ENCODE results near the gene ORAI2.

ORAI2 gene

DNA sequence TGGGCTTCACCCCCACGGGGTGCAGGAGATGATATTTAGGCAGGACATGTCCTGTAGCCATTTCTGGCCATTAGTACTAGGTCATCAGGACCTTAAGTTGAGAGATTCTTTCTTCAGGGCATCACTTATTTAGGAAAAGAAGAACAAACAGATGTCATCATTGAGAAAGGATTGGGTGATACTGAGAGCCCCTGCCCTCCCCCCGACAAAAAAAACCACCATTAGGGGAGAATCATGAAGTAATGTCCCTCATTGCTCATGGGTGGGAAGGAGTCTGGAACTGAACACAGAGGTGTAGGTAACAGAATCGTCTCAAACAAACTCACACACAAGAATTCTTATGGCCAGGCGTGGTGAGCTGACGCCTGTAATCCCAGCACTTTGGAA is 6.4 kb upstream of the ORAI2 start:
- no peak for DNase-seq
- no peaks in the 10 kb centered on the region for H3K9me3 Mint-ChIP-seq
- no peaks in the 10 kb centered on the region for H3K27me3 Mint-ChIP-seq
- H3K4me1 Mint-ChIP-seq, result peaks cover 82% of the 10 kb centered on the region
- peak overlapping the region; percentile 84 to 93 for H3K4me3 Mint-ChIP-seq
- ATAC-seq, result no peak
- peak overlapping the region; percentile 98 to 99 for H3K27ac Mint-ChIP-seq

DNA sequence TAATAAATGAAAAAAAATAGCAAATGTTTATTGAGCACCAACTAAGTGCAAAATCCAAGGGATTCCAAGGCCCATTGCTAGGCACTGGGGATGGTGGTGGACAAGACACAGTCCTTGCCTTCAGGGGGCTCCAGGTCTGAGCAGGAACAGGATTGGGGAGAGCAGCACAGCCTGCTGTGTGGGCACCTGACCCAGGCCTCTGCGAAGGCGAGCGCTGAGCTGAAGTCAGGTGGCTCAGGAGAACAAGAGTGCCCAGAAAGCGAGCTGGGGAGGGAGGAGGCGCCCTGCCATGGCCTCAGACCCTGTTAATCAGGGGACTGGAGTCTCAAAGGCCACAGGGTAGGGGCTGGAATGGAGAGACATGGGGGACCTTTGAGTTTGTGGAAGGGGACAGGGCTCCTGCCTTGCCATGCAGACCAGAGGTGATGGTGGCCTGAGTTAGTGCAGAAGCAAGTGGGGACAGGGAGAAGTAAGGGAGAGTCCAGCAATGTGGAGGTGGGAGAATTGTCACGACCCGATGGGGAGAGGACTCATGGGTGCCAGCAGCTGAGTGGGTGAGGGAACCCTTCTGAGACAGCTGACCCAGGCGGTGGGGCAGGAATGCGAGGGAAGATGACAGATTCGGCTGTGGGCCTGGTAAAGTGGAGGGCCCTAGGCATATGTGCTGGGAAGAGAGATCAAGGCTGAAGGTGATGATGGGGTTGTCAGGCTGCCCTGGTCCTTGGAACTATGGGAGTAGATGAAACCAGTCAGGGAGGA is 4.1 kb upstream of the ORAI2 start:
- Mint-ChIP-seq H3K4me1 (peaks cover 87% of the 10 kb centered on the region), H3K27me3 (no peaks in the 10 kb centered on the region), H3K9me3 (no peaks in the 10 kb centered on the region), H3K4me3 (peak overlapping the region in 1 of 2 donors; percentile 2), H3K27ac (peak overlapping the region; percentile 74 to 88)
- ATAC-seq, result no peak
- DNase-seq, result no peak

DNA sequence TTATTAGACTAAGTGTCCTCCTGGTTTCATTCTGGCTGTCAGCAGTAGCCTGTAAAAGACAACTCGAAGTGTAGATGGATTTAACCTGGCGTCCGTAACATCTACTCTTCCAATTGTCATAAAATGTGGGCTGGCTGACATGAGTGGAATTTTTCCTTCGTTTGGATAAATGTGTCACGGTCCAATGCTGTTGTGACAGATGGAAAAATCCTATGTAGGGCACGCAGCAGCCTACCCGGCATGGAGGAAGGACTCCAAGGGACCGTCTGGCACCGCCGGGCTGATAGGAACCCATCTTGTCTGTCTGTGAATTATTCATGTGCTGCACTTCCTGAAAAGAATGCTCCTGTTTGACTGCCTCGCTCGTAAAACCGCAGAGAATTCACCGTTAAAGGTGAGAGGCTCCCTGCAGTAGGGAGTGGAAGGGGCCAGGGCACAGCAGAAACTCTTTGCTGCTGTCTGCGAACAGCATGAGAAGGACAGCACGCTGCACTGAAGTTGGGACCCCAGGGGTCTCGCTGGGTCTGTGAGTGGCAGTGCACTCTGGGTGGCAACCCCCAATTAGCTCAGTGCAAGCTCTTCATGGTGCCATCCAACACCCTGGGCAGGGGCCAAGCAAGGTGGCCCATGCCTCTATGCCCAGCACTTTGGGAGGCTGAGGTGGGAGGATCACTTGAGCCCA is 1.6 kb upstream of the ORAI2 start:
- ATAC-seq (peak; percentile 46), DNase-seq (peak; percentile 34 to 59)
- Mint-ChIP-seq H3K9me3 (no peaks in the 10 kb centered on the region), H3K4me3 (peak overlapping the region; percentile 67 to 82), H3K27ac (peak overlapping the region; percentile 80 to 93), H3K4me1 (peaks cover 87% of the 10 kb centered on the region), H3K27me3 (no peaks in the 10 kb centered on the region)

DNA sequence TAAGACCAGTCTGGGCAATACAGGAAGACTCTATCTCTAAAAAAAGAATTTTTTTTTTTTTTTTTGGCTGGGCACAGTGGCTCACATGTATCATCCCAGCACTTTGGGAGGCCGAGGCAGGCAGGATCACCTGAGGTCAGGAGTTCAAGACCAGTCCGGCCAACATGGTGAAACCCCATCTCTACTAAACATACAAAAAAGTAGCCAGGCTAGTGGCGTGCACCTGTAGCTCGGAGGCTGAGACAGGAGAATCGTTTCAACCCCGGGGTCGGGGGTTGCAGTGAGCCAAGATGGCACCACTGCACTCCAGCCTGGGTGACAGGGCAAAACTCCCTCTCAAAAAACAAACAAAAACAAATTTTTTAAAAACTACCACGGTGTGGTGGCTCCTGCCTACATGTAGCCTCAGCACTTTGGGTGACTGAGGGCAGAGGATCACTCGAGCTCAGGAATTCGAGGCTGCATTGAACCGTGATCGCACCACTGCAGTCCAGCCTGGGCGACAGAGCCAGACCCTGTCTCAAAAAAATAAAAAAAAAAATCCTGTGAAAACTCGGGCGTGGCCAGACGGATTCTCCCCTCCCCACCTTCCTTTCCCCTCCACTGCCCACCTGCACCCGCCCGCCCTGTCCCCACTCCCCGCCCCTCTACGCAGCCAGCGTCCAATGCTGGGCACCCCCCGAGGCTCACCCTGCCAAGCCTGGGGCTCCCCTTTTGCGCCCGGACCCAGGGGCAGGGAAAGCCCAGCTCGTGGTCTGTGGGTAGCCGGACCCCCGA is 745 bp upstream of the ORAI2 start:
- H3K9me3 Mint-ChIP-seq, result no peaks in the 10 kb centered on the region
- ATAC-seq (peak; percentile 44), DNase-seq (peak; percentile 27 to 30)
- H3K4me1 Mint-ChIP-seq, result peaks cover 79% of the 10 kb centered on the region
- H3K4me3 Mint-ChIP-seq, result peak overlapping the region; percentile 67 to 82
- H3K27me3 Mint-ChIP-seq, result no peaks in the 10 kb centered on the region
- peak overlapping the region; percentile 74 to 93 for H3K27ac Mint-ChIP-seq

DNA sequence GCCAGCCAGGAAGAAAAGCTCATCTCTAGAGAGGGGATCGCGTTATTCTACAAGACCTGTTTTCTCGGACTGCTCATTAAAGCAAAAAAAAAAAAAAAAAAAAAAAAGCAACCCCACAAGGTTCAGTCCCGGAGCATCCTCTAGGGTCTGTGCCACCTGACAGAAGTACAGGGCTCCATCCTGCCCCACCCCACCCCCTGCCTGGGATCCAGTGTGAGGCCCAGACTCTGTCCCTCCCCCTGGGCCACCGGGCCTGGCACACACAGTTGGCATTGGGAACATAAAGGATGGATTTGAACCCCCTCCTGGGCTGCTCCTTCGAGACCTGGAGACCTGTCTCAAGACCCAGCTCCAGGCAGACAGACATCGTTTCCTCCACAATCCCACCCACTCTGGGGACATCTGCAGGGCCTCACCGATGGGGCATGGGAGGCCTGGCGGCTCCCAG is 688 bp downstream of the ORAI2 start:
- Mint-ChIP-seq H3K4me3 (peak overlapping the region; percentile 83 to 87), H3K27ac (peak overlapping the region; percentile 89 to 93), H3K4me1 (peaks cover 66% of the 10 kb centered on the region), H3K9me3 (no peaks in the 10 kb centered on the region), H3K27me3 (no peaks in the 10 kb centered on the region)
- DNase-seq, result peak in 1 of 2 donors; percentile 36
- ATAC-seq, result peak; percentile 55

DNA sequence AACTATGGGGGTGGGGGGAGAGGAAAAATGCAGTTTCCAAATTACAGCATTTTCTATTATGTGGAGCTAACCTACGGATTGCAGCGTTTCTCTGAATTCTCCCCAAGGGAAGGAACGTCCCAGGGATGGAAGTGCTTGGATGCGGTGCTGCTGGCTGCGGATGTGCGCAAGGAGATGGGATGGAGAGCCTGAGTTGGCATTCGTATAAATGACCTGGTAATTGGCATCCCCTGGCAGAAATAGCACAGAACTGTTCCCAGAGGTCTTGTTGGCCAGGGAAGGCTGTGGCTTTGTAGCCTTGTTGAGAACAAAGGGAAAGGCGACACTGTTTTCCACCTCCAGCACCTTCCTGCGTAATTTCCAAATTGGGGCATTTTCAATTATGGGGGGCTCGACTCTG is 2.7 kb downstream of the ORAI2 start:
- H3K27me3 Mint-ChIP-seq, result no peaks in the 10 kb centered on the region
- DNase-seq, result no peak
- H3K27ac Mint-ChIP-seq, result peak overlapping the region in 1 of 2 donors; percentile 69
- H3K4me3 Mint-ChIP-seq, result no peak overlapping the region
- peaks cover 46% of the 10 kb centered on the region for H3K4me1 Mint-ChIP-seq
- no peaks in the 10 kb centered on the region for H3K9me3 Mint-ChIP-seq
- no peak for ATAC-seq

DNA sequence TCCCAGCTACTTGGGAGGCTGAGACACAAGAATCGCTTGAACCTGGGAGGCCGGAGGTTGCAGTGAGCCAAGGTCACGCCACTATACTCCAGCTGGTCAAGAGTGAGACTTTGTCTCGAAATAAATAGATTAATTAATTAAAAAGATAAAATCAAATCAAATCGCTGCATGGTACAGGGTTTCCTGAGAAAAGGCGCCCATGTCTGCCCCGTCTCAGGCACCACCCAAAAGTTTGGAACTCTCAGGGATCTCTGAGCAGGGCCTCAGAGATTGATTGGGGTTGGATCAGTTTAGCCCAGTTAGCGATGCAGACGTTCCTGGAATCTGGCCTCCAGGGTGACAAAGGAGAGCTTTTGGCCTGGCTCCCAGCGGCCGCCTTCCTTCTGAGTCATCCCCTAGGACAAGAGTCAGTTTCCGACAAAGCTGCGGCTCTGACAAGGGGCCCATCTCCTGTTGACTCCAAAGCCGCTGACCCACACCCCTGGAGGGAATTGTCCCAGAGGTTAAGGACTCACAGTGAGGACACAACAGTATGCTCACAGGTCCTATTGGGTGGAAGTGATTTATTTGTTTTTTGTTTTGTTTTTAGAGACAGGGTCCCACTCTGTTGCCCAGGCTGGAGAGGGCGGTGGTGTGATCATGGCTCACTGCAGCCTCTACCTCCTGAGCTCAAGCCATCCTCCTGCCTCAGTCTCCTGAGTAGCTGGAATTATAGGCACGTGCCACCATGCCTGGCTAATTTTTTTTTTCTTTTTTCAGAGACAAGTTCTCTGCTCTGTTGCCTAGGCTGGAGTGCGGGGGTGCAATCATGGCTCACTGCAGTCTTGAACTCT is 6.8 kb downstream of the ORAI2 start:
- no peak overlapping the region for H3K4me3 Mint-ChIP-seq
- H3K9me3 Mint-ChIP-seq, result no peaks in the 10 kb centered on the region
- no peaks in the 10 kb centered on the region for H3K27me3 Mint-ChIP-seq
- DNase-seq, result no peak
- no peak for ATAC-seq
- no peak overlapping the region for H3K27ac Mint-ChIP-seq
- H3K4me1 Mint-ChIP-seq, result peaks cover 27% of the 10 kb centered on the region

DNA sequence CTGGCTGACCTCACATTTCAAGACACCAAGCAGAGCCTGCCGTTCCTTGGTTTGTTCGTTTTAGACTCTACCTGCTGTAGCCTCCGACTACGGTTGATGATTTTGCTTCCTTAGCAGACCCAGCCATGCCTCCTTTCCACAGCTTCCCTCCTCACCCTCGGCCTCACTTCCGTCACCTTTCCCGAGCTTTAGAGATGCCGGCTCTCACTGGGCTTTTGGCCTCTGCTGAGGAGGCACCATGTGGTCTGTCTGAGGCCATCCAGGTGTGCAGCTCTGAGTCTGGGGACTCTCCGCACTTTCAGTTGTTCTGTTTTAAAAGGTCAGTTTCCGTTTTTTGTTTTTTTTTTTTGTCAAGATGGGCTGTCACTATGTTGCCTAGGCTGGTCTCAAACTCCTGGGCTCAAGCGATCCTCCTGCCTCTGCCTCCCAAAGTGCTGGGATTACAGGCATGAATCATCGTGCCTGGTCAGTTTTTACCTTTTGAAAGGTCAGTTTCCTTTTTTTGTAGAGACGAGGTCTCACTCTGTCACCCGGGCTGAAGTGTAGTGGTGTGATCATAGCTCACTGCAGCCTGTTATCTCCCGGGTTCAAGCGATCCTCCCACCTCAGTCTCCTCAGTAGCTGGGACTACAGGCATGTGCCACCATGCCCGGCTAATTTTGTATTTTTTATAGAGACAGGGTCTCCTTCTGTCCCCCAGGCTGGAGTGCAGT is 11.7 kb downstream of the ORAI2 start:
- Mint-ChIP-seq H3K9me3 (no peaks in the 10 kb centered on the region), H3K27me3 (no peaks in the 10 kb centered on the region), H3K27ac (peak overlapping the region in 1 of 2 donors; percentile 27), H3K4me1 (peaks cover 20% of the 10 kb centered on the region), H3K4me3 (peak overlapping the region in 1 of 2 donors; percentile 18)
- ATAC-seq (no peak), DNase-seq (no peak)

DNA sequence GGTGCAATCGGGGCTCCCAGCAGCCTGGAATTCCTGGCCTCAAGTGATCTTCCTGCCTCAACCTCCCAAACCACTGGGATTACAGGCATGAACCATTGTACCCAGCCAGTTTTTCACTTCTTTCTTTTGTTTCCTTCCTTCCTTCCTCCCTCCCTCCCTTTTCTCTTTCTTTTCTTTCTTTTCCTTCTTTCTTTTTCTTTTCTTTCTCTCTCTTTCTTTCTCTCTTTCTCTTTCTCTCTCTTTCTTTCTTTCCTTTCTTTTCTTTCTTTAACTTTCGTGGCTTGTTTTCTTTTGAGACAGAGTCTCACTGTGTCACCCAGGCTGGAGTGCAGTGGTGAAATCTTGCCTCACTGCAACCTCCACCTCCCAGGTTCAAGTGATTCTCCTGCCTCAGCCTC is 12.3 kb downstream of the ORAI2 start:
- no peak for ATAC-seq
- DNase-seq, result no peak
- H3K4me1 Mint-ChIP-seq, result peaks cover 25% of the 10 kb centered on the region
- no peaks in the 10 kb centered on the region for H3K27me3 Mint-ChIP-seq
- H3K4me3 Mint-ChIP-seq, result no peak overlapping the region
- peak overlapping the region; percentile 0 to 75 for H3K27ac Mint-ChIP-seq
- H3K9me3 Mint-ChIP-seq, result no peaks in the 10 kb centered on the region

DNA sequence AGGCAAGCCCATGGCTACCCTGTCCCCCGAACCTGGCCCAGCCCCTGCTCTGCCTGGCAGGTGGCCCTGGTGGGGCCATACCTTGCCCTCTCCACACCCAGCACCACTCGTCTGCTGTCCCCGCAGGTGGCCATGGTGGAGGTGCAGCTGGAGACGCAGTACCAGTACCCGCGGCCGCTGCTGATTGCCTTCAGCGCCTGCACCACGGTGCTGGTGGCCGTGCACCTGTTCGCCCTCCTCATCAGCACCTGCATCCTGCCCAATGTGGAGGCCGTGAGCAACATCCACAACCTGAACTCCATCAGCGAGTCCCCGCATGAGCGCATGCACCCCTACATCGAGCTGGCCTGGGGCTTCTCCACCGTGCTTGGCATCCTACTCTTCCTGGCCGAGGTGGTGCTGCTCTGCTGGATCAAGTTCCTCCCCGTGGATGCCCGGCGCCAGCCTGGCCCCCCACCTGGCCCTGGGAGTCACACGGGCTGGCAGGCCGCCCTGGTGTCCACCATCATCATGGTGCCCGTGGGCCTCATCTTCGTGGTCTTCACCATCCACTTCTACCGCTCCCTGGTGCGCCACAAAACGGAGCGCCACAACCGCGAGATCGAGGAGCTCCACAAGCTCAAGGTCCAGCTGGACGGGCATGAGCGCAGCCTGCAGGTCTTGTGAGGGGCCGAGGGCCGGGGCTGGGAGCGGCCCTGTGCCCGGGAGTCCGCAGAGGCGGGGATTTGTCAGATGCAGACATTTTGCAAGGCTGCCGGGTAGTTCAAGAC is 13.2 kb downstream of the ORAI2 start:
- Mint-ChIP-seq H3K9me3 (no peaks in the 10 kb centered on the region), H3K4me3 (no peak overlapping the region), H3K27ac (no peak overlapping the region), H3K4me1 (peaks cover 25% of the 10 kb centered on the region), H3K27me3 (no peaks in the 10 kb centered on the region)
- no peak for ATAC-seq
- DNase-seq, result no peak

DNA sequence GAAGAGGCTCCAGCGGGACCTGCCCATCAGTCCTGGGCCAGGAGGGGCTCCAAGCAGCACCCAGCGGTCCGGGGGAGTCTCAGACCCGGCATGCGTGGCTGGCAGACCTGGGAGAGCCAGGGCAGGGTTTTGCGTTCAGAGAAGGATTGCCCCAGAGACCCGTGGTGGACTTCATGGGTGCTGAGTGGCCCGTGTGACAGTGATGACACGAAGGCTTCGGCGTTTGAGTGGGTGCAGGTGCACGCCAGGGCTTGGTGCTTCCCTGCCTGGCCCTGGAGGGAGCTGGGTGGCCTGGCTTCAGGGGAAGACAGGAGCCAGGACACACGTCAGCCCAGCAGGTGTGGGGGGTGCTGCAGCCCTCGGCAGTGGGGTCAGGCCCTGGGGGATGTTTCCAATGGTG is 13.9 kb downstream of the ORAI2 start:
- peaks cover 25% of the 10 kb centered on the region for H3K4me1 Mint-ChIP-seq
- H3K9me3 Mint-ChIP-seq, result no peaks in the 10 kb centered on the region
- no peaks in the 10 kb centered on the region for H3K27me3 Mint-ChIP-seq
- peak overlapping the region in 1 of 2 donors; percentile 59 for H3K27ac Mint-ChIP-seq
- DNase-seq, result no peak
- no peak overlapping the region for H3K4me3 Mint-ChIP-seq
- ATAC-seq, result no peak

DNA sequence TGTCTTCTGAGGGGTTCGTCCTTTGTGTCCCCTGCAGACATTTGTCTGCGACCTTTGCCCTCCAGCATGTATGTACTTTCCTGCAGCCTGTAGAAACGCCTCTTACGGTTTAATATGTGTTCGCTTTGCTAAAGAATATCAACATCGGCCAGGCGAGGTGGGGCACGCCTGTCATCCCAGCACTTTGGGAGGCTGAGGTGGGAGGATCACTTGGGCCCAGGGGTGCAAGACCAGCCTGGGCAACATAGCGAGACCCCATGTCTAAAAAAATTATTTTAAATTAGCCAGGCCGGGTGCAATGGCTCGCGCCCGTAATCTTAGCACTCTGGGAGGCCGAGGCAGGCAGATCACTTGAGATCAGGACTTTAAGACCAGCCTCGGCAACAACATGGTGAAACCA is 15.8 kb downstream of the ORAI2 start:
- DNase-seq (no peak), ATAC-seq (no peak)
- H3K9me3 Mint-ChIP-seq, result no peaks in the 10 kb centered on the region
- H3K4me3 Mint-ChIP-seq, result no peak overlapping the region
- H3K27me3 Mint-ChIP-seq, result no peaks in the 10 kb centered on the region
- H3K27ac Mint-ChIP-seq, result no peak overlapping the region
- H3K4me1 Mint-ChIP-seq, result peaks cover 20% of the 10 kb centered on the region

DNA sequence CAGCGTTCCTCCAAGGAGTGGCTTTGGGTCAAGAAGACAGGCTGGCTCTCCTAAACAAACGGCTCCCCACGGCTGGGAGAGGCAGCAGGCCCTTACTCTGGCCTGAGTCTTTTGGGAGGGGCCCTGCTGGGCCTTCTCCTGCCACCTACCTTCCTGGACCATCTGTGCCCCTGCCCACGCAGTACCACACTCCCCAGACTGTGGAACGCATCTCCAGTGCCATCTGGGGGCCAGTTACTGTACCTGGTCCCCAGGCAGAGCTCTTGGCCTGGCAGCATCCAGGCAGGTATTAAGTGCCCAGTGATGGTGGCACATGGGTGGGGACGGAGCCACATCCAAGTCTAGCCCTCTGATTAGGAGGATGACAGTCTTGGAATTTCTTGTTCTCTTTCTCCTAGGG is 16.9 kb downstream of the ORAI2 start:
- DNase-seq, result peak; percentile 43 to 60
- Mint-ChIP-seq H3K27me3 (no peaks in the 10 kb centered on the region), H3K4me3 (no peak overlapping the region), H3K27ac (no peak overlapping the region), H3K4me1 (peaks cover 14% of the 10 kb centered on the region), H3K9me3 (no peaks in the 10 kb centered on the region)
- ATAC-seq, result peak; percentile 87

Data from stimulated activated naive CD8-positive, alpha-beta T cell treated with anti-CD3 and anti-CD28 coated beads, Interleukin-15, amount 100 ng/mL, for 72 hours (primary cell).